Loucy (cell line): ENCODE results near the gene CCDC39.
"Not testable (repeated sequence)": the region's sequence is repeated elsewhere in the genome, so short reads cannot be mapped to it uniquely, and the experiment has no call there.

Source experiments
- H2AFZ ChIP-seq: fragments of 200-600 bp; sonication (generic); 2 replicates; pipeline ENCODE4 v1.6.0; 2016; ENCODE audit warnings: antibody characterized with exemption, mild to moderate bottlenecking, low read length, moderate library complexity
- H3F3A ChIP-seq: fragments of 200-600 bp; 2 replicates; pipeline ENCODE4 v1.6.0; 2016; ENCODE audit warnings: antibody characterized with exemption, low read depth, mild to moderate bottlenecking
- H3K27me3 ChIP-seq: fragments of 200-600 bp; sonication (generic); 2 replicates; pipeline ENCODE4 v1.6.1; 2014; ENCODE audit warnings: low read length, mild to moderate bottlenecking; ENCODE audit not compliant: insufficient read depth, poor library complexity, severe bottlenecking
- H3K36me3 ChIP-seq: fragments of 200-600 bp; sonication (generic); 2 replicates; pipeline ENCODE4 v1.6.1; 2016; ENCODE audit warnings: low read length; ENCODE audit not compliant: insufficient read depth
- H3K4me1 ChIP-seq: fragments of 200-600 bp; sonication (generic); 2 replicates; pipeline ENCODE4 v1.5.1; 2014; ENCODE audit warnings: low read length, mild to moderate bottlenecking; ENCODE audit not compliant: insufficient read depth, poor library complexity, severe bottlenecking
- H3K4me2 ChIP-seq: fragments of 200-600 bp; sonication (generic); 2 replicates; pipeline ENCODE4 v1.6.0; 2014; ENCODE audit warnings: antibody characterized with exemption, low read length, low read depth, mild to moderate bottlenecking; ENCODE audit not compliant: poor library complexity, severe bottlenecking
- H3K4me3 ChIP-seq: fragments of 200-600 bp; sonication (generic); 2 replicates; pipeline ENCODE4 v1.5.1; 2014; ENCODE audit warnings: low read length, mild to moderate bottlenecking, mixed read lengths; ENCODE audit not compliant: poor library complexity, severe bottlenecking
- H3K79me2 ChIP-seq: fragments of 200-600 bp; sonication (generic); 2 replicates; pipeline ENCODE4 v1.6.1; 2014; ENCODE audit warnings: low read length; ENCODE audit not compliant: insufficient read depth
- H3K9ac ChIP-seq: fragments of 200-600 bp; sonication (generic); 2 replicates; pipeline ENCODE4 v1.6.0; 2014; ENCODE audit warnings: mild to moderate bottlenecking, low read depth, low read length, moderate library complexity; ENCODE audit not compliant: poor library complexity, severe bottlenecking
- H3K9me2 ChIP-seq: fragments of 200-600 bp; sonication (generic); replicated peaks from 2 replicates; pipeline ENCODE4 v1.6.1; 2016; ENCODE audit warnings: low read depth, low read length, mixed read lengths
- H3K9me3 ChIP-seq: fragments of 200-600 bp; sonication (generic); 2 replicates; pipeline ENCODE4 v1.6.1; 2014; ENCODE audit warnings: mild to moderate bottlenecking, antibody characterized with exemption, low read length, low read depth; ENCODE audit not compliant: insufficient read depth
- H4K20me1 ChIP-seq: fragments of 200-600 bp; sonication (generic); 2 replicates; pipeline ENCODE4 v1.6.0; 2014; ENCODE audit warnings: antibody characterized with exemption, low read length, mild to moderate bottlenecking; ENCODE audit not compliant: insufficient read depth, poor library complexity, severe bottlenecking
- CTCF ChIP-seq: fragments of 200-600 bp; sonication (generic); conservative IDR thresholded peaks from 2 replicates; pipeline ENCODE4 v1.5.1; 2014; ENCODE audit warnings: mild to moderate bottlenecking, antibody characterized with exemption, low read length
- EZH2phosphoT487 ChIP-seq: fragments of 200-600 bp; IDR thresholded peaks from 2 replicates; pipeline ENCODE4 v1.6.1; 2018; ENCODE audit warnings: antibody characterized with exemption, mild to moderate bottlenecking, moderate library complexity, borderline replicate concordance

Gene CCDC39

GRCh38 chr3:180619723-180620122, 59.6 kb downstream of the CCDC39 start:
- Histone ChIP-seq H3K9me2 (no peaks in the 10 kb centered on the region), H3K9me3 (no peaks in the 10 kb centered on the region), H3K4me3 (no peak overlapping the region), H3K4me1 (no peaks in the 10 kb centered on the region), H3K79me2 (no peaks in the 10 kb centered on the region), H2AFZ (no peak overlapping the region), H4K20me1 (no peaks in the 10 kb centered on the region), H3K4me2 (no peak overlapping the region), H3K27me3 (no peaks in the 10 kb centered on the region), H3K36me3 (no peaks in the 10 kb centered on the region), H3F3A (no peaks in the 10 kb centered on the region), H3K9ac (no peak overlapping the region)
- TF ChIP-seq CTCF (no peak), EZH2phosphoT487 (no peak)

GRCh38 chr3:180618563-180618962, 60.7 kb downstream of the CCDC39 start:
- not testable (repeated sequence) for H3K4me3 ChIP-seq, H2AFZ ChIP-seq, H3F3A ChIP-seq, H3K9ac ChIP-seq, H3K4me1 ChIP-seq, H3K79me2 ChIP-seq, H3K36me3 ChIP-seq, H3K9me2 ChIP-seq, H3K4me2 ChIP-seq, H4K20me1 ChIP-seq, H3K9me3 ChIP-seq, H3K27me3 ChIP-seq

GRCh38 chr3:180617049-180617448, 62.2 kb downstream of the CCDC39 start:
- Histone ChIP-seq H3K4me3 (no peak overlapping the region), H3F3A (no peaks in the 10 kb centered on the region), H3K4me1 (no peaks in the 10 kb centered on the region), H3K9ac (no peak overlapping the region), H3K4me2 (no peak overlapping the region), H3K9me2 (no peaks in the 10 kb centered on the region), H3K27me3 (no peaks in the 10 kb centered on the region), H3K9me3 (no peaks in the 10 kb centered on the region), H2AFZ (no peak overlapping the region), H4K20me1 (no peaks in the 10 kb centered on the region), H3K36me3 (no peaks in the 10 kb centered on the region), H3K79me2 (no peaks in the 10 kb centered on the region)
- no peak for TF ChIP-seq CTCF
- no peak for TF ChIP-seq EZH2phosphoT487

- Histone ChIP-seq H3F3A (no peaks in the 10 kb centered on the region), H3K4me1 (no peaks in the 10 kb centered on the region), H3K9me3 (no peaks in the 10 kb centered on the region), H2AFZ (no peak overlapping the region), H3K9me2 (no peaks in the 10 kb centered on the region), H3K4me3 (no peak overlapping the region), H4K20me1 (no peaks in the 10 kb centered on the region), H3K27me3 (no peaks in the 10 kb centered on the region), H3K4me2 (no peak overlapping the region), H3K36me3 (no peaks in the 10 kb centered on the region), H3K9ac (no peak overlapping the region), H3K79me2 (no peaks in the 10 kb centered on the region)
- TF ChIP-seq EZH2phosphoT487 (no peak), CTCF (no peak)
Measured at GRCh38 chr3:180615954-180616353, 63.3 kb downstream of the CCDC39 start.
